Activated gamma-delta T cell (primary cell): ENCODE measurements around the gene EDEM3.
"Not testable (repeated sequence)": the region's sequence is repeated elsewhere in the genome, so short reads cannot be mapped to it uniquely, and the experiment has no call there.

Experiments
- DNase-seq: peaks from one replicate; lab custom pipeline; 2025; lab: John Stamatoyannopoulos, UW
- total RNA-seq, 2 donors: gene quantifications; one replicate each; lab custom pipeline; 2026; lab: John Stamatoyannopoulos, UW

The EDEM3 gene, protein sequence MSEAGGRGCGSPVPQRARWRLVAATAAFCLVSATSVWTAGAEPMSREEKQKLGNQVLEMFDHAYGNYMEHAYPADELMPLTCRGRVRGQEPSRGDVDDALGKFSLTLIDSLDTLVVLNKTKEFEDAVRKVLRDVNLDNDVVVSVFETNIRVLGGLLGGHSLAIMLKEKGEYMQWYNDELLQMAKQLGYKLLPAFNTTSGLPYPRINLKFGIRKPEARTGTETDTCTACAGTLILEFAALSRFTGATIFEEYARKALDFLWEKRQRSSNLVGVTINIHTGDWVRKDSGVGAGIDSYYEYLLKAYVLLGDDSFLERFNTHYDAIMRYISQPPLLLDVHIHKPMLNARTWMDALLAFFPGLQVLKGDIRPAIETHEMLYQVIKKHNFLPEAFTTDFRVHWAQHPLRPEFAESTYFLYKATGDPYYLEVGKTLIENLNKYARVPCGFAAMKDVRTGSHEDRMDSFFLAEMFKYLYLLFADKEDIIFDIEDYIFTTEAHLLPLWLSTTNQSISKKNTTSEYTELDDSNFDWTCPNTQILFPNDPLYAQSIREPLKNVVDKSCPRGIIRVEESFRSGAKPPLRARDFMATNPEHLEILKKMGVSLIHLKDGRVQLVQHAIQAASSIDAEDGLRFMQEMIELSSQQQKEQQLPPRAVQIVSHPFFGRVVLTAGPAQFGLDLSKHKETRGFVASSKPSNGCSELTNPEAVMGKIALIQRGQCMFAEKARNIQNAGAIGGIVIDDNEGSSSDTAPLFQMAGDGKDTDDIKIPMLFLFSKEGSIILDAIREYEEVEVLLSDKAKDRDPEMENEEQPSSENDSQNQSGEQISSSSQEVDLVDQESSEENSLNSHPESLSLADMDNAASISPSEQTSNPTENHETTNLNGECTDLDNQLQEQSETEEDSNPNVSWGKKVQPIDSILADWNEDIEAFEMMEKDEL
- total RNA-seq: 132 to 147 reads per million in 2 donors

DNA sequence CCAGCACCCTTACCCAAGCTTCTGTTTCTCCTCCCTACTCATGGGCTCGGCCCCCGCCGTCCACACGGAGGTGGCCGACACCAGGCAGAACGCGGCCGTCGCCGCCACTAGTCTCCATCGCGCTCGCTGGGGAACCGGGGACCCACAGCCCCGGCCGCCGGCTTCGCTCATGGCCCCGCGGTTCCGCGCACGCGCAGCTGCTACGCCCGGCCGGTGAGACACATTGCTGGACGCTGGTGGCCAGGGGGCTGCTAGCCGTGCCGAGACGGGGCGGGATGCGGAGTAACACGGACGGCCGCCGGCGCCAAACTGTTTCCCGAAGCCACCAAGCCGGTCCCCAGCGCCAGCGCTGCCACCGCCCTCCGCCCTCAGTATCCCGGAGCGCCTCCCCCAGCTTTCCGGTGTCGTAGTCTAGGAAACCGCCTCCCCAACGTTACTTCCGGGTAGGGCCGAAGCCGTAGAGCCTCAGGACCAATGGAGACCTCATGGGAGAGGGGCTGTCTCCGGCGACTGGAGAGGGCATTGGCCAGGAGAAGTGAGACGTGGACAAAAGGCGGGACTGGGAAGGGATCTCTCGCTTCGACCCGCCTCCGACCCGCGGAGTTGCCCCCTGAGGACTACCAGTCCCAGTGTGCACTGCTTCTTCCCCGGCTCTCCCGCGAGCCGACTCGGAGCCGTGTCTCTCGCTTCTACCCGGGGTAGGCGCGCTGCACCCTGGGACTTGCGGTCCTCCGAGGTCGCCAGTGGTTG lies at the start of gene EDEM3:
Gene EDEM3, minus strand, starts transcription at position 383 of the 750 bp plus-strand sequence. Its CDS starts 212 bp downstream, at position 171.
- DNase-seq: peak; percentile 89

- DNase-seq: no peak
Observed at GRCh38 chr1:184804220-184804619, 49.6 kb upstream of the EDEM3 start.

GRCh38 chr1:184803180-184803492 lies 48.5 kb upstream of the EDEM3 start:
- no peak for DNase-seq

DNA sequence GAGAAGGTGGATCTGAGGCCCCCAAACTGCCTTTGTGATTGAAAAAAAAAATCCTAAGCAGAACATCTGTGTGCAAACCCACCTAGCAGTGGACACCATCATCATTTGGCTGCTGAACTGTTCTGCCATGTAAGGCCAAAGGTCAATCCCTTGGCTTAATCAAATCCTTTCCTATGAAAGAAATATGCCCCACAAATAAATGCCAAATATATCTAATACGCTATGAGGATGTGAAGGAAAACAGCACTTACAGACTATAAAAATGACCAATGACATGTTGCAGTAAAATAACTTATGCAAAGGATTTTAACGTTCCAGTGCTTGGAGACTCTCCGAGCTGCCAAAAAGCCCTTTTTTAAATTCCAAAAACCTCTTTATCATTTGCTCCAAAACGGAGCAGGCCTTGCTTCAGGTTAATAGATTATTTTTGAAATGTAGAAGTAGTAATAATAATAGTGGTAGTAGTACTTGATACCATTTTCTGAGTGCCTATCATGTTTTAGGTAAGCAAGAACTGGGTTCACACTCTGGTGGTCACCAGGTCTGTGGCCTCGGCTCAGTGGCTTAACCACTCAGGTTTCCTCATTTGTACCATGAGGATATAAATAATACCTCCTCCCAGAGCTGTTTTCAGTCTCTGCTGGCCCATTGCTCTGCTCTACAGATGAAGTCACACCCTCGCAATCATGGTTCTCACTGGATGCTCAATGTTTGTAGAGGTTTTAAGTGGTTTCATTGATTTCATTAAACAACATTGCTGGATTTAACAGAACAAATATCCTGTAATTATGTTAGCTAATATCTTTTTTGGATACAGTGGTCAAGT lies 47.9 kb upstream of the EDEM3 start:
- no peak for DNase-seq

GRCh38 chr1:184801503-184801902 lies 46.8 kb upstream of the EDEM3 start:
- no peak for DNase-seq

DNA sequence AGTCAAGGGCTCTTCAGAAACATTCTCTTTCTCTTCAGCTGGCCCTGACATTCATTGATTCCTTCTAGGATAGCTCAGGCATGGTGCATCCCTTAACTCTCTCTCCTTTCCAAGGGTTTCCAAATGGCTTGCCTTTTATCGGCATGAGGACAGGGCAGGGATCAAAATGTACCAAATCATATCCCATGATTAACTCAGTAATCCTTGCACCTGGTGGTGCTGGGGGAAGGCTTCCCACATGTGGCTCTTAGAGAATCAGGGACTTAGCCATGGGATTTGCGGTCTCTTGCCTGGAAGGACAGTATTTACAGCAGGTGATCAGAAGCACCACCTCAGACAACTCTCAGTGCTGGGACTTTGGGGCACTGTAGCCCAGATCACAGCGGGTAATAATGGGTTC lies 46.2 kb upstream of the EDEM3 start:
- DNase-seq: no peak

DNA sequence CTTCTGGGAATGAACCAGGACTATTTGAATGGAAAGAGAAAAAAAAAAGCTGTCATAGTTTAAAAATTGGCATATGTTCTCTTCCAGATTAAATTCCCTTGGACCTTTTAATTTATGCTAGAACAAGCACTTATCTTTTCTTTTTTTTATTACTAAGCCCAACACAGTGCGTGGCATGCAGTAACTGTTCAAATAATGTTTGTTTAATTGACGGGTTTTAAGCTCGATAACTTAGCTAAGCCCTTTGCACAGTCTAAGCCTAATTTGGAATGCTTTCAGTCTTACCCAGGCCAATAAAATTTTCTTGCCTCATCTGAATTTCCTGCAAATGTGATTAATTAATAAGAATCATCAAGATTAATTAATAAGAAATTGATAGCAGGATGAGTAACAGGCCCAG lies 39.3 kb upstream of the EDEM3 start:
- no peak for DNase-seq

- no peak for DNase-seq
Observed at GRCh38 chr1:184792450-184792969, 37.9 kb upstream of the EDEM3 start.

DNA sequence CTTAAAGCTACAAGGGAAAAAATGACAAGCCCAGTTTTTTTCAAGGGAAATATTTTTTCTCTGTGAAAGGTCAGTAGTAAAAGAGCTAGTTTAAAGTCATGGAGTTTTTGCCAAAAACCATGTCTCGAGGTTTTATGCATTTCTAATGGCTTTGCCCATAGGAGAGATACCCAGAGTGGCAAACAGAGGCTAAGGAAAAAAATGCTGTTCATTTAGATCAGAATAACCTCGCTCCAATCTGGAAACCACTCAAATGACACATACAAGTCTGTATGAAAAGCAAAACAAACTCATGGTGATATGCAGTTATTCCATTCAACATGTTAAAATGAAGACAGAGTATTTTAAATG lies 36.9 kb upstream of the EDEM3 start:
- no peak for DNase-seq

DNA sequence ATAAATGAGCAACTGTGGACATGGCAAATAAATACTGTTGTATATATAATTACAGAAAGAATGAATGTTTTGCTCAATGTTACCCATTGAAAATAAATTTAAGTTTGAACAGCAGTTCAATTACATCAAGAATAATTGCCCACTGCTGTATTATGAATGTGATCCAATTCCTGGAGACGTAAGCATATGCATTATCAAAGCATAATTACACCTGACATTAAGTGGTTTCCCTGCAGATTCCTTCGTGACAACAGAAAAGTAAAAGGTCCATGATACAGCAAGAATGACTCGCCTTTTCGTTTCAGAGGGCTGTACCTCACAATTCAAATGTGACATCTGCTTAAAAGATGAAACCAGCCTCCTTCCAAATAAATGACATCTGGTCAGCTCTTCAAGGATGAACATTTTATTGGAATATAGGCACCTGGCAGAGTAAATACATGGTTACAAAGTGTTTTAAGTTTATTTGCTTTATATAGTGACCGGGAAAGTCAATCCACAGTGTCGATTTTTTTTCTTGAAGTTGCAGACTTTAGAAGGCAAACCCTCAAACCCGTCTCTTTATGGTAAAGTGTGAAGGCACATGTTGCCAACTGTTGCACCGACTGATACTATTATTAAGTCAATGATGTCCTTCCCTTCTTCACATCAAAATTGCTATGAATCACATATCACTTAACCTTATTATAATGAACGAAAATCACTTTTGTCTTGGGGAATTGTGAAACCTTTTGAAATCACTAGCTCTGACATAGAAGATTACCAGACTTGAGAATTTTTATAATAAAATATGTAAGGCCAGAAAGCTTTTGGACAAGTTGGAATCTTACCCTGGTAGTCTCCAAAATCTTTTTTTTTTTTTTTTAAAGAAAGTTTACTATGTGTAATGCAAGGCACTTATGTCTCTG lies 36.2 kb upstream of the EDEM3 start:
- DNase-seq: no peak

DNA sequence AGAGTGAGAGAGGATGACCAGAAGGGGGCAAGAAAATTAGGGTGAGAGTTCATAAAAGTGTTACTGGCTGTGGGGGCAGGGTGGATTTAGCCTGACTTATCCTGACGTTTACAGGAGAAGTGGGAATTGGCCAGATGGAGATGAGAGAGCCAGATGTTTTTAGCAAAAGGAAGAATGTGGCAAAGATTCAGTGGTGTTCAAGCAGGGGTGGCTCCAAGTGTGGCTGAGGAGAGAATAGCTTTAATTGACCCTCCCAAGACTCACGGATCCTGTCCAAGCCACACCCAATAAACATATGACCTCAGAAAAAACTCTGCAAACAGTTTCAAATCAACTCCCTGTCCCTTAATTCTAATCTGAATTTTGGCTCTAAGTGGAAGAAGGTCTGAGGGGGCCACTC lies 35.2 kb upstream of the EDEM3 start:
- DNase-seq: no peak

GRCh38 chr1:184788970-184789369 lies 34.3 kb upstream of the EDEM3 start:
- DNase-seq: no peak

DNA sequence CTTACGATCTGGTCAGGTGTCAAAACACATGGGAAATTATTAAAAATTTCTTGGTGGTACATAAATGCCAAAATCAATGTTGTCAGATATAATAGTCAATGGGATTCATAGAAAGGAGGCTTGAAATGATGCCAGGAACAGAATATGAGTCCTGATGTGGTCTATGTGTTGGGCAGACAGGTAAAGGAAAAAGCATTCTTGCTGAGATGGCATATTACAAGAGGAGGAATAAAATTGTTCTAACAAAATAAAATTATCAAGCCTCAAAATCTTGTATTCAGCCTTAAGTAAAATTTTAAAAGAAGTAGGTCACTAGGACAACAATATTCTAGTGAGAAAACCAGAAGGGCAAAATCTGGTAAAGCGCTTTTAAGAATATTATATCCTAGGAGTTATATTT lies 30.9 kb upstream of the EDEM3 start:
- DNase-seq: no peak

DNA sequence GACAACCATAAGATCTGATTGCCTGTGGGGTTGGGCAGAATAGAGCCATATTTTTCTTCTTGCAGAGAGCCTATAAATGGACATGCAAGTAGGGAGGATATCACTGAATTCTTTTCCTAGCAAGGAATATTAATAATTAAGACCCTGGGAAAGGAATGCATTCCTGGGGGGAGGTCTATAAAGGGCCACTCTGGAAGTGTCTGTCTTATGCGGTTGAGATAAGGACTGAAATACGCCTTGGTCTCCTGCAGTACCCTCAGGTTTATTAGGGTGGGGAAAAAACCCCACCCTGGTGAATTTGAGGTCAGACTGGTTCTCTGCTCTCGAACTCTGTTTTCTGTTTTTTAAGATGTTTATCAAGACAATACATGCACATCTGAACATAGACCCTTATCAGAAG lies 29.1 kb upstream of the EDEM3 start:
- not testable (repeated sequence) for DNase-seq

DNA sequence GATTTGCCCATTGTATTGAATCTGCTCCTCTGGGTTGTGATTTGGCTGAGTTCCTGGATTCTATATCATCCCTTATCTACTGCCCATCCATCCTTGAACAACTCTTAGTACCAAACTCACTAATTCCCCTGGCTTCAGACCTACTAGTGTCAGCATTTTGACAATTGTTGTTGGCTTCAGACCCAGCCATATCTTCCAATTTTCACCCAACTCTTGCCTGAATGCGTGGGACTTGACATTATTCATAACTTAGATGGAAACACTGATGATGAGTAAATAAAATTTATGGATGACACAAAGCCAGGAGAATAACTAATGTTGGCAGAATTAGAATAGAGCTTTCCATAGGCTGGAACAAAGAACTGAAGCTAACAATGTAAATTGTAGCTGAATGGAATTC lies 27.3 kb upstream of the EDEM3 start:
- DNase-seq: no peak

GRCh38 chr1:184775885-184776284 lies 21.2 kb upstream of the EDEM3 start:
- DNase-seq: no peak

DNA sequence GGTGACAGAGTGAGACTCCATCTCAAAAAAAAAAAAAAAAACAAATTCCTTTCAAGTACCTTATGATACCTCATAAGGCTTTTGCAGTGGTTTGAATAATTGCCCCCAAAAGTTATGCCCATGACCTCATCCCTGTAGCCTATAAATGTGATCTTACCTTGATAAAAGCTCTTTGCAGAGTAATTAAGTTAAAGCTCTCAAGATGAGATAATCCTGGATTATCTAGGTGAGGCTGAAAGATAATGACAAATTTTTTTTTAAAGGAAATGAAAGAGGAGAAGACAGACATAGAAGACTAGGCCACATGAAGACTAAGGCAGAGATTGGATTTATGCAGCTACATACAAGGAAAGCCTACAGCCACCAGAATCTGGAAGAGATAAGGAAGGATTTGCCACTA lies 20.7 kb upstream of the EDEM3 start:
- DNase-seq: no peak

- no peak for DNase-seq
Observed at GRCh38 chr1:184773762-184774320, 19.2 kb upstream of the EDEM3 start.

DNA sequence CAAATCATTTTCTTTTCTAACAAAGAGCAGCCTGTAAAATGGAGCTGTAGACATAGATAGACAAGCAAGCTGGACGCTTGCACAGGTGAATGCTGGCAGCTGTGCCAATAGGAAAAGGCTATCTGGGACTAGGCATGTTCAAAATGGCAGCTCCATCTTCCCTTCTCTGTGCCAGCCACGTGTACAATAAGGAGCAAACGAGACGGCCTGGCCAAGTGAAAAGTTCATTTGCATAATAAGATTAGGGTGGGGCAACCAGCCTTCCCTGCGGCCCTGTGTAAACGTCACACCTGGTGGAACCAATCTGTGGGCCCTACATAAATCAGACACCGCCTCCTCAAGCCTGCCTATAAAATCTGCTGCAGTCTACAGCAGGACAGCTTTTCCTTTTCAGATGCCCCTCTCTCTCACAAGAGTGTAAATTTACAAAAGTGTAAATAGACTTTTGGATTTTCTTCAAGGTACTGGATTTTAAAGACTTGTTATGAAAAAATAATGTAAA lies 16.6 kb upstream of the EDEM3 start:
- DNase-seq: no peak
